DND-41 (cell line): ENCODE measurements around the gene TAGLN2.

Experiments used
- ATAC-seq: fragments of 200-7000 bp; cut with Tn5 transposase; 3 replicates; pipeline ENCODE4 v1.9.1; 2021; ENCODE audit warnings: low read depth; ENCODE audit not compliant: insufficient read depth
- DNase-seq: peaks from one replicate; pipeline ENCODE4 v3.0.0-alpha.2; 2020
- H2AFZ ChIP-seq: 2 replicates; pipeline ENCODE4 v1.6.0; 2012; ENCODE audit warnings: low read depth, low read length
- H3K27ac ChIP-seq: 2 replicates; pipeline ENCODE4 v1.5.1; 2012; ENCODE audit warnings: low read length, inconsistent platforms
- H3K27me3 ChIP-seq: fragments of 200-600 bp; sonication (generic); 2 replicates; pipeline ENCODE4 v1.6.0; 2012; ENCODE audit warnings: low read length, mild to moderate bottlenecking, inconsistent platforms; ENCODE audit not compliant: insufficient read depth, poor library complexity
- H3K36me3 ChIP-seq: 2 replicates; pipeline ENCODE4 v1.5.1; 2012; ENCODE audit warnings: low read length, inconsistent platforms; ENCODE audit not compliant: insufficient read depth
- H3K4me1 ChIP-seq: 2 replicates; pipeline ENCODE4 v1.5.1; 2012; ENCODE audit warnings: mild to moderate bottlenecking, low read length; ENCODE audit not compliant: insufficient read depth
- H3K4me2 ChIP-seq: 2 replicates; pipeline ENCODE4 v1.6.0; 2012; ENCODE audit warnings: mild to moderate bottlenecking, moderate library complexity, low read length, inconsistent platforms; ENCODE audit not compliant: insufficient read depth
- H3K4me3 ChIP-seq, 2 experiments: fragments of 200-600 bp in 1 of 2; shearing (Covaris generic) in 1 of 2; 2 replicates each; pipeline ENCODE4 v1.5.1; 2012 to 2016; ENCODE audit warnings: inconsistent platforms in 2 of 2, low read length in 2 of 2, mild to moderate bottlenecking in 2 of 2, low read depth in 1 of 2, moderate library complexity in 1 of 2
- H3K79me2 ChIP-seq: 2 replicates; pipeline ENCODE4 v1.6.0; 2012; ENCODE audit warnings: low read length, inconsistent platforms; ENCODE audit not compliant: insufficient read depth
- H3K9ac ChIP-seq: 2 replicates; pipeline ENCODE4 v1.6.0; 2012; ENCODE audit warnings: low read depth, mild to moderate bottlenecking, inconsistent platforms, low read length, moderate library complexity
- H3K9me3 ChIP-seq: 2 replicates; pipeline ENCODE4 v1.5.1; 2012; ENCODE audit warnings: low read length, moderate library complexity, mild to moderate bottlenecking, inconsistent platforms; ENCODE audit not compliant: insufficient read depth, severe bottlenecking
- H4K20me1 ChIP-seq: 2 replicates; pipeline ENCODE4 v1.6.0; 2012; ENCODE audit warnings: low read length; ENCODE audit not compliant: insufficient read depth
- EZH2 ChIP-seq: IDR thresholded peaks from 3 replicates; pipeline ENCODE4 v1.6.1; 2012; ENCODE audit warnings: borderline replicate concordance, low read depth, mild to moderate bottlenecking, moderate library complexity, low read length, inconsistent platforms; ENCODE audit not compliant: severe bottlenecking
- TF ChIP-seq, protein P1 (sequence below): IDR thresholded peaks from 2 replicates; pipeline ENCODE4 v1.5.1; 2012; ENCODE audit warnings: borderline replicate concordance, low read length, moderate library complexity, mild to moderate bottlenecking; ENCODE audit not compliant: poor library complexity, severe bottlenecking; ENCODE audit errors: extremely low read depth

The TAGLN2 gene

DNA sequence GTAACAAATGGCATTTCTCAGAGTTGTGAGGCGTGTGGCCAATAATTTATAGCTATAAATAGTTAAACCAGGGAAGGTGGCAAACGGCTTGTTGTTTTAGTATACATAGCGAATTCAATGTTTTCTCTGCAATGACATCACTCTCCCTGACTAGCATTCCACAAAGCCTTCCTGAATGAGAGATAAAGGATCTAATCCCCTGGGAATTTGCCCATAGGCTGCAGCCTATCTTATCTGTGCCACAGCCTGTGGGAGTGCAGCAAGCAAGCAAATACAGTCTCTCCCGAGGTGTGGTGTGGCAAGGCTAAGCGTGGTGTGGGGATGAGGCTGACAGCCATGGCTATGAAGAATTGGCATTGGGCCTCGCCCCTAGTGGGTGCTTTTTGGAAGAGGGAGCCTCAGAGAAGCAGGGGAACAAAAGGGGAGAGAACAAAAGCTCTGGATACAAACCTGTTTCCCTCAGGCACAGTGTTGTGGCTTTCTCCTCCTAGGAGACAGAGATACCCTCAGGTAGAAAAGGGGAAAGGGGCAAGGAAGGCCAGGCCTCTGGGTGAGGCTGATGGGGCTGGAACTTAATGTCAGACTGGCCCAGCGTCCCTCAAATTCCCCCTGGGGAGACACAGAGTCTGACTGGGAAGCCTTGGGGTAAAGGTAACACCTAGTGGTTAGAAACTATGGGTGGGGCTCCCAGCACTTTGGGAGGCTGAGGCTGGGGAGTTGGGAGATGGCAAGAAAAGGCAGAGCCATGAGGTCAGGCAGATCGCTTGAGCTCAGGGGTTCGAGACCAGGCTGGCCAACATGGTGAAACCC is 8.9 kb downstream of the TAGLN2 start:
- no peaks in the 10 kb centered on the region for H3K27me3 ChIP-seq
- no peak overlapping the region for H3K9ac ChIP-seq
- ATAC-seq, result no peak
- peaks cover 3% of the 10 kb centered on the region; the same call in 1 of the 2 replicates for H3K4me1 ChIP-seq
- no peak overlapping the region for H3K4me3 ChIP-seq
- H3K36me3 ChIP-seq, result peaks cover 41% of the 10 kb centered on the region
- peaks cover 10% of the 10 kb centered on the region for H3K79me2 ChIP-seq
- H4K20me1 ChIP-seq, result peaks cover 31% of the 10 kb centered on the region
- H3K4me2 ChIP-seq, result no peak overlapping the region
- H3K9me3 ChIP-seq, result no peaks in the 10 kb centered on the region
- H3K27ac ChIP-seq, result no peak overlapping the region
- H2AFZ ChIP-seq, result no peak overlapping the region
- DNase-seq, result no peak
- no peak for TF ChIP-seq EZH2
- TF ChIP-seq, protein P1, sequence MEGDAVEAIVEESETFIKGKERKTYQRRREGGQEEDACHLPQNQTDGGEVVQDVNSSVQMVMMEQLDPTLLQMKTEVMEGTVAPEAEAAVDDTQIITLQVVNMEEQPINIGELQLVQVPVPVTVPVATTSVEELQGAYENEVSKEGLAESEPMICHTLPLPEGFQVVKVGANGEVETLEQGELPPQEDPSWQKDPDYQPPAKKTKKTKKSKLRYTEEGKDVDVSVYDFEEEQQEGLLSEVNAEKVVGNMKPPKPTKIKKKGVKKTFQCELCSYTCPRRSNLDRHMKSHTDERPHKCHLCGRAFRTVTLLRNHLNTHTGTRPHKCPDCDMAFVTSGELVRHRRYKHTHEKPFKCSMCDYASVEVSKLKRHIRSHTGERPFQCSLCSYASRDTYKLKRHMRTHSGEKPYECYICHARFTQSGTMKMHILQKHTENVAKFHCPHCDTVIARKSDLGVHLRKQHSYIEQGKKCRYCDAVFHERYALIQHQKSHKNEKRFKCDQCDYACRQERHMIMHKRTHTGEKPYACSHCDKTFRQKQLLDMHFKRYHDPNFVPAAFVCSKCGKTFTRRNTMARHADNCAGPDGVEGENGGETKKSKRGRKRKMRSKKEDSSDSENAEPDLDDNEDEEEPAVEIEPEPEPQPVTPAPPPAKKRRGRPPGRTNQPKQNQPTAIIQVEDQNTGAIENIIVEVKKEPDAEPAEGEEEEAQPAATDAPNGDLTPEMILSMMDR, result no peak

DNA sequence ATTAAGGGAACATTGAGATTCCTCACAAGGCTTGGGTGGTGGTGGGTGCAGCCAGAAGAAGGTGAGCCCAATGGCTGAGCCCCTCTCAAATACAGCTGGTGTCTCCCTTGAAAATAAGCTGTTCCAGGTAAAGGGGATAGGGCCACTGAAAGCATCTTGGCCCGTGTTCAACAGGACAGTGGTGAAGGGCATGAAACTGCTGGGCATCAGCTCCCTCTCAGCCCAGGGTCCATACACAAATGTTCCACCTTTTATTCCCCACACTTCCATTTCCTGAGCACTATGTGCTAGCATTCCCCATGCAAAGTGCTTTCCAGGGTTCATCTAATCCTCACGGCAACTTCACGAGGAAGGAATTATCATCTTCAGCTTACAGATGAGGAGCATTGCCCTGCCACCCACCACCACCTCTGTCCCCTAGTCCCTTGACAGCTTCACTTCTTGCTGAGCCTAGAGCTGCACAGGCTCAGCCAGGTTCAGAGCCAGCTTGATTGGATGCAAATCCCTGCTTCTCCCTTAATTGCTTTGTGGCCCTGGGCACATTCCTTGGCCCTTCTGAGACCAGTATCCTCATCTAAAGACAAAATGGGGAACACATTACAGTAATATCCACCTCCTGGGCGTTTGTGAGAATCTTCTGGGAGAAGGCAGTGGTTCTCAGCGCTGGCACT is 9.6 kb downstream of the TAGLN2 start:
- Histone ChIP-seq H4K20me1 (peaks cover 24% of the 10 kb centered on the region), H2AFZ (no peak overlapping the region), H3K36me3 (peaks cover 40% of the 10 kb centered on the region), H3K27me3 (no peaks in the 10 kb centered on the region), H3K4me2 (no peak overlapping the region), H3K9me3 (no peaks in the 10 kb centered on the region), H3K27ac (no peak overlapping the region), H3K79me2 (peaks cover 3% of the 10 kb centered on the region; the same call in 1 of the 2 replicates), H3K4me3 (no peak overlapping the region), H3K4me1 (peaks cover 8% of the 10 kb centered on the region), H3K9ac (no peak overlapping the region)
- TF ChIP-seq, protein P1, result no peak
- no peak for TF ChIP-seq EZH2
- DNase-seq (no peak), ATAC-seq (no peak)

DNA sequence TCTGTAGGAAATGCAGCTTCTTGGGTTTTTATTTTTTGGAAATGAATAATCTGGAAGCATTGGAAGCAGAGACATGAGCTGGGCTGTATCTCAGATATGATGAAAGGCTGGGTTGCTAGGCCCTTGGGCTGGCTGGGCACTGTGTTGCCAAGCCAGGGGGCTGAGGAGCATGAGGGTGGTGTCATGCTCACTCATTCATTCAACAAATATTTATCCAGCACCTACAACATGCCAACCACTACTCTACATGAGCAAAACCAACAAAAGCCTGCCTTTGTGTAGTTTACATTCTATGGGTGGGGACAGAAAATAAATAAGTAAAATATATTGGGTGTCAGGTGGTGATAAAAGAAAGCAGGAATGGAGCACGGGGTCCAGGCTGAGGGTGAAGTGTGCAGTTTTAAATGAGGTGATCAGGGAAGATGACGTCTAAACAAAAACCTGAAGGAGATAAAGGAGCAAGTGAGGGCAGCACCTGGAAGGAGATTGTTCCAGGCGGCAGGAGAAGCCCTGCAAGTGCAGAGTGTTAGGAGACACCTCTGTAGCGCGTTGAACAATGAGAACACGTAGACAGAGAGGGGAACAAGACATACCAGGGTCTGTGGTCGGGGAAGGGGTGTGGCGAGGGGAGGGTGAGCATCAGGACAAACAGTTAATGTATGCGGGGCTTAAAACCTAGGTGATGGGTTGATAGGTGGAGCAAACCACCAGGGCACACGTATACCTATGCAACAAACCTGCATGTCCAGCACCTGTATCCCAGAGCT is 10.9 kb downstream of the TAGLN2 start:
- Histone ChIP-seq H4K20me1 (peaks cover 11% of the 10 kb centered on the region; the same call in 1 of the 2 replicates), H3K4me2 (no peak overlapping the region), H3K4me1 (peaks cover 17% of the 10 kb centered on the region), H3K79me2 (no peaks in the 10 kb centered on the region), H3K4me3 (no peak overlapping the region), H3K9me3 (no peaks in the 10 kb centered on the region), H2AFZ (no peak overlapping the region), H3K27me3 (no peaks in the 10 kb centered on the region), H3K36me3 (peaks cover 27% of the 10 kb centered on the region), H3K9ac (no peak overlapping the region), H3K27ac (no peak overlapping the region)
- TF ChIP-seq, protein P1, result no peak
- TF ChIP-seq EZH2, result no peak
- ATAC-seq (no peak), DNase-seq (no peak)
